ENCODE measurements around the gene DUSP22.
A peak's percentile ranks its signal among the peaks of the same experiment; 100 is the strongest.
"Not testable (repeated sequence)": the region's sequence is repeated elsewhere in the genome, so short reads cannot be mapped to it uniquely, and the experiment has no call there.

DUSP22 gene

GRCh38 chr6:366389-367297 lies 74.4 kb downstream of the DUSP22 start:
- DNase-seq: no peak

GRCh38 chr6:367298-367794 lies 75.1 kb downstream of the DUSP22 start:
- no peak for DNase-seq

GRCh38 chr6:367891-368630 lies 75.8 kb downstream of the DUSP22 start:
- DNase-seq: no peak

- no peak for DNase-seq
Measured at GRCh38 chr6:369559-370431, 77.5 kb downstream of the DUSP22 start.

- no peak for DNase-seq
Measured at GRCh38 chr6:370555-370954, 78.3 kb downstream of the DUSP22 start.

GRCh38 chr6:371851-372250 lies 79.6 kb downstream of the DUSP22 start:
- not testable (repeated sequence) for DNase-seq

GRCh38 chr6:372336-372911 lies 80.1 kb downstream of the DUSP22 start:
- no peak for DNase-seq

GRCh38 chr6:373031-373430 lies 80.7 kb downstream of the DUSP22 start:
- DNase-seq: no peak

GRCh38 chr6:373773-374724 lies 81.8 kb downstream of the DUSP22 start:
- peak; percentile 21 for DNase-seq

- DNase-seq: no peak
Measured at GRCh38 chr6:374956-375355, 82.7 kb downstream of the DUSP22 start.

GRCh38 chr6:376827-377640 lies 84.7 kb downstream of the DUSP22 start:
- no peak for DNase-seq

- DNase-seq: not testable (repeated sequence)
Measured at GRCh38 chr6:377641-378020, 85.3 kb downstream of the DUSP22 start.

GRCh38 chr6:378090-378957 lies 86.0 kb downstream of the DUSP22 start:
- DNase-seq: no peak

GRCh38 chr6:378958-379409 lies 86.7 kb downstream of the DUSP22 start:
- no peak for DNase-seq

- DNase-seq: no peak
Measured at GRCh38 chr6:379410-380181, 87.3 kb downstream of the DUSP22 start.

- no peak for DNase-seq
Measured at GRCh38 chr6:380234-381218, 88.2 kb downstream of the DUSP22 start.

All from fibroblast of skin of scalp (primary cell).